PFSK-1 (cell line): ENCODE measurements around the gene PRR14.

Experiments
- POLR2AphosphoS5 ChIP-seq: IDR thresholded peaks from 2 replicates; pipeline ENCODE4 v1.6.1; 2012; ENCODE audit warnings: low read depth, mild to moderate bottlenecking, control low read depth, low read length, moderate library complexity
- TAF1 ChIP-seq: IDR thresholded peaks from 2 replicates; pipeline ENCODE4 v1.6.1; 2012; ENCODE audit warnings: low read length, control low read depth, borderline replicate concordance; ENCODE audit not compliant: insufficient read depth

- no peak for TF ChIP-seq TAF1
- no peak for TF ChIP-seq POLR2AphosphoS5
Observed at GRCh38 chr16:30621765-30622164, 29.0 kb upstream of the PRR14 start.
